Sigmoid colon (tissue), 4 donors: ENCODE data around the gene SPRY2.

Source experiments
- EP300 ChIP-seq, 4 donors: sonication (generic); formaldehyde crosslinking; IDR thresholded peaks; one replicate each; pipeline ENCODE4 v1.6.1; 2017; ENCODE audit warnings: antibody characterized with exemption in 4 of 4
- POLR2A ChIP-seq, 2 donors: fragments of 450-650 bp; IDR thresholded peaks; one replicate each; pipeline ENCODE4 v1.6.1; 2016; ENCODE audit warnings: antibody characterized with exemption in 2 of 2, mild to moderate bottlenecking in 2 of 2, moderate library complexity in 2 of 2
- POLR2AphosphoS5 ChIP-seq, 4 donors: sonication (generic); formaldehyde crosslinking; IDR thresholded peaks; one replicate each; pipeline ENCODE4 v1.6.1; 2017; ENCODE audit warnings: antibody characterized with exemption in 4 of 4
- TF ChIP-seq, protein P1 (sequence below), 4 experiments: fragments of 450-650 bp in 3 of 4; fragments of 200-600 bp in 1 of 4; IDR thresholded peaks; one replicate each; pipeline ENCODE4 v1.5.1; 2016 to 2019; ENCODE audit warnings: antibody characterized with exemption in 4 of 4, mild to moderate bottlenecking in 3 of 4, moderate library complexity in 2 of 4

DNA sequence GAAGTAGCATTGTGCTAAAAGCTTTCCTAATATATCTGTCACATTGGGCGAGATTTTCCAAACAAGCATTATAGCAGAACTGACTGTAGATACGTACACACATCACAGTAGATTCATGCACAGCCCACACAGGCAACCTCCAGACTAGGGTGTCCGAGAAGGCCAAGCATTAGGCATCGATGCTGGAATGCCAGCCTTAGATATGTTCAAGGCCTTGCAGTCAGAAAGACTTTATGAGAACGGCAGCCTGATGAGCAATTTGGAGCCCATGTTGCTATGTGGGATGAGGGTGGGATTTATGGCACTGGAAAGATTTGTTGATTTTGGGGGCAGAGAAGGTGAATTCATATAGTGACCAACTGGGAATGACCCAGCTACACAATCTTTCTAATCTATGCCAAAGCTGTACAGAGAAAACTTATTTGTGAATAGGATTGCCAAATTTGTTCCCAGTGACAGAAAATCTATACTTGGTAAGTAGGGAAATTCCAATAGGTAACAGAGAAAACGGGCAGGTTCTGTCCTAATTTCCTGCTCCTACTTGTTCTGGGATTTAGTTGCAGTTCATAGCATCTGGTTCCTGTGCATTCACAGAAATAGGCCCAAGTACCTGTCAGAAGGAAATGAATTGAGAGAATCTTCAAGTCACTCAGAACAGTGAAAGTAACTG is 31.0 kb upstream of the SPRY2 start:
- TF ChIP-seq, protein P1, sequence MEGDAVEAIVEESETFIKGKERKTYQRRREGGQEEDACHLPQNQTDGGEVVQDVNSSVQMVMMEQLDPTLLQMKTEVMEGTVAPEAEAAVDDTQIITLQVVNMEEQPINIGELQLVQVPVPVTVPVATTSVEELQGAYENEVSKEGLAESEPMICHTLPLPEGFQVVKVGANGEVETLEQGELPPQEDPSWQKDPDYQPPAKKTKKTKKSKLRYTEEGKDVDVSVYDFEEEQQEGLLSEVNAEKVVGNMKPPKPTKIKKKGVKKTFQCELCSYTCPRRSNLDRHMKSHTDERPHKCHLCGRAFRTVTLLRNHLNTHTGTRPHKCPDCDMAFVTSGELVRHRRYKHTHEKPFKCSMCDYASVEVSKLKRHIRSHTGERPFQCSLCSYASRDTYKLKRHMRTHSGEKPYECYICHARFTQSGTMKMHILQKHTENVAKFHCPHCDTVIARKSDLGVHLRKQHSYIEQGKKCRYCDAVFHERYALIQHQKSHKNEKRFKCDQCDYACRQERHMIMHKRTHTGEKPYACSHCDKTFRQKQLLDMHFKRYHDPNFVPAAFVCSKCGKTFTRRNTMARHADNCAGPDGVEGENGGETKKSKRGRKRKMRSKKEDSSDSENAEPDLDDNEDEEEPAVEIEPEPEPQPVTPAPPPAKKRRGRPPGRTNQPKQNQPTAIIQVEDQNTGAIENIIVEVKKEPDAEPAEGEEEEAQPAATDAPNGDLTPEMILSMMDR (IDR thresholded peaks at IDR 0.05) = no peak
- TF ChIP-seq POLR2A (IDR thresholded peaks at IDR 0.05) (no peak), EP300 (IDR thresholded peaks at IDR 0.05) (no peak), POLR2AphosphoS5 (IDR thresholded peaks at IDR 0.05) (no peak)
